BJ (cell line): ENCODE measurements around the gene NAE1. TPM values are rescaled to one million over a fixed set of nuclear protein-coding genes. Genes with fewer than 3 reads are reported as not detected.

Experiments
- CTCF ChIA-PET: fragments of 350-600 bp; formaldehyde crosslinking; extraction: SDS; loops from one replicate; lab custom pipeline; 2021; ENCODE audit warnings: antibody characterized with exemption, inconsistent platforms; lab: Yijun Ruan, JAX
- POLR2A ChIA-PET: fragments of 300-600 bp; sonication (Branson Sonifier 250); formaldehyde crosslinking; extraction: SDS; loops from one replicate; lab custom pipeline; 2021; ENCODE audit warnings: antibody characterized with exemption; lab: Charles Lee
- DNase-seq: peaks from one replicate; pipeline ENCODE4 v3.0.0-alpha.2; 2011; ENCODE audit warnings: low read depth
- H3K27me3 ChIP-seq: 2 replicates; pipeline ENCODE4 v1.6.0; 2011; ENCODE audit warnings: low read length; ENCODE audit not compliant: control insufficient read depth, insufficient read depth
- H3K36me3 ChIP-seq: 2 replicates; pipeline ENCODE4 v1.5.1; 2011; ENCODE audit warnings: low read length; ENCODE audit not compliant: control insufficient read depth, insufficient read depth
- H3K4me3 ChIP-seq: 2 replicates; pipeline ENCODE4 v1.5.1; 2011; ENCODE audit warnings: low read depth, mild to moderate bottlenecking, control low read depth, low read length
- polyA plus RNA-seq: library from polyadenylated mRNA; depleted of rRNA; stranded (reverse); fragments of >200 nt; gene quantifications from 2 replicates; pipeline ENCODE4 v1.2.3, GENCODE V29; 2011
- TF ChIP-seq, protein P1 (sequence below): IDR thresholded peaks from 2 replicates; pipeline ENCODE4 v1.5.1; 2011; ENCODE audit warnings: low read depth, mild to moderate bottlenecking, control low read depth, inconsistent platforms, low read length, moderate library complexity; ENCODE audit not compliant: insufficient read depth

Gene NAE1
- polyA plus RNA-seq, 1 experiment = 27.3 TPM

GRCh38 chr16:66846831-66847230 is 16.1 kb upstream of the NAE1 start:
- H3K27me3 ChIP-seq = peaks cover 41% of the 10 kb centered on the region
- CTCF ChIA-PET = interaction anchor here (1.9 to 3.7 kb wide), 2 partner anchors 16 to 21 kb away, joined by 12 to 19 read pairs; partner anchors contain the start of gene NAE1

DNA sequence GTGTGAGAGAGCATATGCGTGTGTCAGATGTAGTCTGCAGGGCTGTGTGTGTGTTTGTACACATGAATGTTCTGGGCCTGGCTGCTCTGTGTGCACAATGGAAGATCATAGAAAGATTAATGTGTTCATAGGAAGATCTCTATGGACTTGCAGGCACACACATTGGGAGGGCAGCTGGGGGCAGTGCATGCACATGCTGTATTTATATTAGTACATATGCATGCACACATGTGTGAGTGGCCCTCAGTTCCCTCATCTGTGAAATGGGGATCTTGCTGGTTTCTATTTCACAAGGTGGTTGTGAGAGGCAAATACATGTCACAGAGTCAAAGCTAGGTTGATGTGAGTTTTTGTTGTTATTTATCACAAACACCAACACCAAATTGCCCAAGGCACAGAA is 15.5 kb upstream of the NAE1 start:
- ChIA-PET POLR2A (no interaction called here), CTCF (interaction anchor here (1.9 to 3.7 kb wide), 2 partner anchors 16 to 21 kb away, joined by 12 to 19 read pairs; partner anchors contain the start of gene NAE1)
- H3K4me3 ChIP-seq = no peak overlapping the region
- no peak for DNase-seq
- TF ChIP-seq, protein P1, sequence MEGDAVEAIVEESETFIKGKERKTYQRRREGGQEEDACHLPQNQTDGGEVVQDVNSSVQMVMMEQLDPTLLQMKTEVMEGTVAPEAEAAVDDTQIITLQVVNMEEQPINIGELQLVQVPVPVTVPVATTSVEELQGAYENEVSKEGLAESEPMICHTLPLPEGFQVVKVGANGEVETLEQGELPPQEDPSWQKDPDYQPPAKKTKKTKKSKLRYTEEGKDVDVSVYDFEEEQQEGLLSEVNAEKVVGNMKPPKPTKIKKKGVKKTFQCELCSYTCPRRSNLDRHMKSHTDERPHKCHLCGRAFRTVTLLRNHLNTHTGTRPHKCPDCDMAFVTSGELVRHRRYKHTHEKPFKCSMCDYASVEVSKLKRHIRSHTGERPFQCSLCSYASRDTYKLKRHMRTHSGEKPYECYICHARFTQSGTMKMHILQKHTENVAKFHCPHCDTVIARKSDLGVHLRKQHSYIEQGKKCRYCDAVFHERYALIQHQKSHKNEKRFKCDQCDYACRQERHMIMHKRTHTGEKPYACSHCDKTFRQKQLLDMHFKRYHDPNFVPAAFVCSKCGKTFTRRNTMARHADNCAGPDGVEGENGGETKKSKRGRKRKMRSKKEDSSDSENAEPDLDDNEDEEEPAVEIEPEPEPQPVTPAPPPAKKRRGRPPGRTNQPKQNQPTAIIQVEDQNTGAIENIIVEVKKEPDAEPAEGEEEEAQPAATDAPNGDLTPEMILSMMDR = no peak
- H3K27me3 ChIP-seq = peaks cover 41% of the 10 kb centered on the region
- H3K36me3 ChIP-seq = no peaks in the 10 kb centered on the region

More at GRCh38 chr16:66846831-66847230, 16.1 kb upstream of the NAE1 start:
- POLR2A ChIA-PET = no interaction called here
- Histone ChIP-seq H3K36me3 (no peaks in the 10 kb centered on the region), H3K4me3 (no peak overlapping the region)
- no peak for DNase-seq
- TF ChIP-seq, protein P1 = no peak

- ChIA-PET POLR2A (no interaction called here), CTCF (interaction anchor here (1.9 kb wide), 1 partner anchor 22 kb away, joined by 12 read pairs; no protein-coding TSS in a partner anchor)
- H3K27me3 ChIP-seq = peaks cover 44% of the 10 kb centered on the region
- no peak for DNase-seq
- H3K4me3 ChIP-seq = no peak overlapping the region
- no peaks in the 10 kb centered on the region for H3K36me3 ChIP-seq
- TF ChIP-seq, protein P1 = no peak
Observed at GRCh38 chr16:66845791-66846221, 15.0 kb upstream of the NAE1 start.

- TF ChIP-seq, protein P1 = no peak
- Histone ChIP-seq H3K4me3 (peak overlapping the region; percentile 10; the same call in 1 of the 2 replicates), H3K27me3 (peaks cover 44% of the 10 kb centered on the region), H3K36me3 (no peaks in the 10 kb centered on the region)
- POLR2A ChIA-PET = no interaction called here
- CTCF ChIA-PET = interaction anchor here (2.6 kb wide), 1 partner anchor 15 kb away, joined by 19 read pairs; the partner anchor contains the start of gene NAE1
- DNase-seq = no peak
Observed at GRCh38 chr16:66845080-66845410, 14.3 kb upstream of the NAE1 start.

GRCh38 chr16:66844342-66845079 is 13.7 kb upstream of the NAE1 start, which contains the start of gene CA7:
Gene CA7, plus strand, starts transcription at chr16:66844414. Its CDS starts 74 bp downstream, at chr16:66844488.
- TF ChIP-seq, protein P1 = no peak
- Histone ChIP-seq H3K4me3 (peak within 1 kb of the TSS; percentile 30), H3K36me3 (no peaks in the 10 kb centered on the region), H3K27me3 (peaks cover 44% of the 10 kb centered on the region)
- DNase-seq = no peak
- ChIA-PET POLR2A (no interaction called here), CTCF (interaction anchor here (1.3 to 3.8 kb wide), 5 partner anchors 12 to 438 kb away, joined by 3 to 27 read pairs (median 8); partner anchors contain the start of gene NAE1)
